KBM-7 (cell line): Measurements from ENCODE around the gene CDC40.
"Not testable (repeated sequence)": the region's sequence is repeated elsewhere in the genome, so short reads cannot be mapped to it uniquely, and the experiment has no call there.

Source experiments
- DNase-seq: peaks from one replicate; pipeline ENCODE4 v3.0.0-alpha.2; 2015
- in situ Hi-C: fragments of 300-500 bp; cut with MboI; formaldehyde crosslinking; loops from 2 replicates; pipeline ENCODE4 v1.14.3; 2020; ENCODE audit warnings: low sequenced_read_pairs, low pct_unique_long_range_greater_than_20kb, mixed read lengths

Gene CDC40

DNA sequence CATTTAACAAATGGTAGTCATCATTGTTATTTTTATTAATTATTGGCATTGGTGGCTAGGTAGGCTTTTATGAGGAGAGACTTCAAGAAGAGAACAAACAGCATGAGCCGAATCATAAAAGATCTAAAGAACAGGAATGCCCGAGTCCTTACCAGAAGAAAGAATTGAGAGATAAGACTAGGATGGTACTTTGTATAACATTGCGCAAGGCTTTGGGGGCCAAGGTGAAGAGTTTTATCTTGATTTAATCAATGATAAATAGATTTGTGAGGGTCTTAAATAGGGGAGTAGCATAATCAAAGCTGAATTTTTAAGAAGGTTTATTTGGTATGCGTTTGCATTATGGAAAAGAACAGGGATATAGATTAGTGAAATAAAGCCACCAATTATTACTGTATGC is 15.4 kb downstream of the CDC40 start:
- in situ Hi-C loops: no loop called here
- no peak for DNase-seq

DNA sequence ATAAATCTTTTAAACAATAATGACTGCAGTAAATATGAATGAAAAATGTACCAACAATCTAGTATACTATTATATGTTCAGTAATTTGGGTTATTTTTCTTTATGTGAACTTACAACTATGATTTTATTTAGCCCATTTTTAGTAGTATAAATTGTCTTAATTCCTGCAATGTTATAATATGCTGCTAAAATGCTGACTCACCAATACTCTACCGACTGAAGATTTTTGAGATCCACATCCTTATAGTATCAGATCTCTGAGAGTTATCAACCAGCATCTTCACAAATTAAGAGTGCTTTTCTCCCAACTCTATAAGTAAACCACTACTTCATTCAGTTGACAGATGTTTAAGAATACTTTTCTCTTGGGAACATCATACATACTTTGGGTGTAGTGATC is 16.6 kb downstream of the CDC40 start:
- in situ Hi-C loops: no loop called here

DNA sequence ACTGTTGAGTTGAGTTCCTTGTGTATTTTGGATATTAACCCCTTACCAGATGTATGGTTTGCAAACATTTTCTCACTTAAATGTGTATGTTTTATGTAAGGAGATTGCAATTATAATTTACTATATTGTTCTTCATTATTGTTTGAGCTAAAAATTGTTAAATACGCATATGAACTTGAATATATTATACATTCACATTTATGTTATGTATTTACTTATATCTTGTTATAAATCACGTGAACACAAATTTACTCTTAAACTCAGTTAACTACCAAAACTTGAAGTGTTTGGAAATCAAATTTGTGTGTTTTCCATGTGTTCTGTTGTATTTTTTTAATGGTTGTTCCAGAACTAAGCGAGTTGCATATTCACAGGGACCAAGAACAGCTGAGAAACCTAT is 18.3 kb downstream of the CDC40 start:
- in situ Hi-C loops: no loop called here
- DNase-seq: no peak

More for the DNA sequence above, 16.6 kb downstream of the CDC40 start:
- DNase-seq: no peak

DNA sequence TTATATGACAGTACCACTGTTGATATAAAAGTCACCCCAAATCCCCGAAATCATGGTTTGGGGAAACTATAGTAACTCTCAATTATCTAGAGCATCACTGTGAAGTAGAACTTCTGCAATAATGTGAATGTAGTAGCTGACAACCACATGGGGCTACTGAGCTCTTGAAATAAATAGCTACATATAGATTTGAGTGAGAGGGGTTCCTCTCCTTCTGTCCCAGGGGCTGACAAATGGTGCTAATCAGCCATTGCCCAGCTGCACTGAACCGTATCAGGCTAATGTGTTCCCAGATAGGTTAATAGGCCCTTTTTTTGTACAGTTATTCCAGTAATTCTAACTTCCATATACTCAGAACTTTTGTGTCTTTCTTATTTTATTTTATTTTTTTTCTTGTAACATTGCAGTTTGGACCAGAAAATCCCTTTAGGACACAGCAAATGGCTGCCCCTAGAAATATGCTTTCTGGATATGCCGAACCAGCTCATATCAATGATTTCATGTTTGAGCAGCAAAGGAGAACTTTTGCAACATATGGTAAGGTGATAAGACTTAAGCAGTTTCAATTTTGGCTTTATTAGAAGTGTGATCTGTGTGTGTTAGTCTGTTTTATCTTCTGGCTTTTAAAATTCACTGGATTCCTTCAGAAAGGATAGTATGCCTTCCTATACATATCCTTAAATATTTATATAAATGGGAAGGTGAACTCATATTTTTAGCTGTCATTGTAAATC is 21.1 kb downstream of the CDC40 start:
- in situ Hi-C loops: no loop called here
- no peak for DNase-seq

DNA sequence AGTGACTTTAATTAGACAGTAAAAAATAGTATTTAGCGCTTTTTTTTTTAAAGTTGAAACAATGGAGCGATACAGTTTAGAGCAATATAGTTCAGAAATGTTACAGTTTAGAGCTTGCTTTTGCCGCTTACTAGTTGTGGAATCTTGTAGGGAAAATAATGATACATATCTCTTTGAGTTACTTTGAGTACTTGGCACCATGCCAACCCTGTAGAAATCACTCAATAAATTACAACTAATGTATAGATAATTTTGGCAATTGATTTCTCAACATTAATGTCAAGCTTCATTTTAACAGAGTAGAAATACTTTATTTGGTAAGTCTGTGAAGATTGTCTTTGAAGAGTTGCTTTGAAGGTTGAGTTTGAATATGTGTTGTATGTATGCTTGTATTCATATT is 27.4 kb downstream of the CDC40 start:
- no peak for DNase-seq
- in situ Hi-C loops: no loop called here

DNA sequence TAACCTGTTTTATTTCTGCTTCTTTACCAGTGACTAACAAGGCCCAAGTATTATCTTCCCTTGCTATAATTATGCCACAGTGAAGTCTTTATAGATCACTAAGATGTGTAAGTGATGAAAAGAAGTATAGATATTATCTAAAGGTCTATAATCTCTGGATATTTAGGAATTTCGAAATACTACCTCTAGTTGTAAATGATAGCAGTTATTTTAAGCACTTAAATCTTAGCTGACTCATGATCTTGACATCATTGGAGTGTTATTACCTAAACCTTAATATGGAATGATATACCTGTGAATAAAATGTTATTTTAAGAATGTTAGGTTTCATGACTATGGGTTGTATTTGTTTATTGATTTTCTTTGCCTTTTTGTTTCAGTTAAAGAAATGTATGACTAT is 31.5 kb downstream of the CDC40 start:
- DNase-seq: no peak
- in situ Hi-C loops: no loop called here

DNA sequence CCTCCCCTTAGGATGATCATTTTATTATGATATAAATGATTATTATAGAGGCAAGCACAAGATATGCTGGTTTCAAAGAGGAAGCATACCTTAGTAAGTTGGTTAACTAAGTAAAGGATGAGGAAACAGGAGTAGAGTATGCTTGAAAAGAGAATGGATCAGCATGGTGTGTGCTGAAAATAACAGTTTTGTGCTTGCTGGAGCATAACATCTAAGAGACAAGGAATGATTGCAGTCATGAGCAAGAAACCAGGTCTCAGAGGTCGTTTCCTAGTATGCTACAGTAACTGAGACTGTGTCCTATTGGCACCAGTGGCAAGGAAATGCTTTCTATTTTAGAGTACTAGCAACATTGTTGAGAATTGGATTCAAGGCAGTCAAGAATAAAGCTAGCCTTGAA is 34.1 kb downstream of the CDC40 start:
- DNase-seq: no peak
- in situ Hi-C loops: no loop called here

DNA sequence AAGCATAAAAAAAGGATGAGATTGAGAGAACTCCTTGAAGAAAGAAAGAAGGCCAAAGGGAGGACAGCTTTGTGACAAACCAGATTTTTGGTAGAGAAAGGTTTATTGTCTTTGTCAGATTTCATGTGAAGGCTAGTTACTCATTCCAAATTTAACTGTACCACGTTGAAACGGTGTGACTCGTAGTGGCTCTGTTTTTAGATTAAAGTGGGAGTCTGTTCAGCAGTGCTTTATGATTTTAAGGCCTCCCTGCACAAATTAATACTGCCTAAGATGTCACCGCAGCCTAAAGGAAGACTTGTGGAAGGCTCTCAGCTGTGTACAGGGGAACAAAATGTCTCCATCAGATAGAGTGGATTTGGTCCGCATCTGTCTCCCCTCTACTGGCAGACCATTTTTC is 35.9 kb downstream of the CDC40 start:
- no peak for DNase-seq
- in situ Hi-C loops: no loop called here

DNA sequence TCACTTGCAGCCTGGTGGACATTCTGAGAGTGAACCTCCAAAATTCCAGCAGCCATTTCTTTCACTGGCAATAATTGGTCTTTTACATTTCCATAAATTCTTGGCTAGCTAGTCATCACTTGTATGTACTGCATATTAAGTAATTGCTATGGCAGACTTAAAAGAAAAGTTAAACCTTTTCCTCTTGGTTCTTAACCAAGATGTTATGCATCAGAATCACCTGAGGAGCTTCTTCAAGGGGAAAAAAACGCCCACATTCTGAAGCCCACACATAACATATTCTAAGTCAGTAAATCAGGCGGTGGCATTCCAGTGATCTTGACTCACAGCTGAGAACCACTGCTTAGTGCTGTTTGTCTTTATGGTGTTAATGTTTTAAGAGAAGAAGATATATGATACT is 37.0 kb downstream of the CDC40 start:
- DNase-seq: no peak

DNA sequence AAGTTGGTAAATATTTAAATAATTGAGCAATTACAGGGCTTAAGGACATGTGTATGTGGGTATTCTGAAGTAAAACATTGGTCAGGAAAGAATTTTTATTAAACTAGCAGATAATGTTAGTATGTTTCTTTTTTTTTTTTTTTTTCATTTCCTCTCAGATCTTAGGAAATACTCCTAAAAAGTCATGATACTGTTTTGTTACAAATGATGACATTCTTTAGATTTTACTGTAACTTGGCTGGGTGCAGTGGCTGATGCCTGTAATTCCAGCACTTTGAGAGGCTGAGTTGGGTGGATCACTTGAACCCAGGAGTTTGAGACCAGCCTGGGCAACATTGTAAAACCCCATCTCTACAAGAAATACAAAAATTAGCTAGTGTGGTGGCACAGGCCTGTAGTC is 41.5 kb downstream of the CDC40 start:
- in situ Hi-C loops: no loop called here
- DNase-seq: no peak

More for the DNA sequence above, 37.0 kb downstream of the CDC40 start:
- in situ Hi-C loops: no loop called here

DNA sequence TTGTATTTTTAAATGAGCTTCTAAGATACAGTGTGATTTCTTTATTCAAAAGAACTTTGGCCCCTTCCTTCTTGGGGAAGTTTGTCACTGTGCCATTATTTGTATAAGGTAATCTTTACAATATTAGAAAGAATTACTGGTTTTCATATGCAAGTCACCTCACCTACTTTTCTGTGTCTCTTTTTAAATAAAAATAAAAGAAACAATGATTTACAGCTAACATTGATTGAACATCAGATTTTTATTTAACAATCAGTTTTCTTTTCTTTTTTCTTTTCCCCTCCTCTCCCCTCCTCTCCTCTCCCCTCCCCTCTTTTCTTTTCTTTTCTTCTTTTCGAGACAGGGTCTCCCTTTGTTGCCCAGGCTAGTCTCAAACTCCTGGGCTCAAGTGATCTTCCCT is 46.0 kb downstream of the CDC40 start:
- in situ Hi-C loops: no loop called here
- no peak for DNase-seq

DNA sequence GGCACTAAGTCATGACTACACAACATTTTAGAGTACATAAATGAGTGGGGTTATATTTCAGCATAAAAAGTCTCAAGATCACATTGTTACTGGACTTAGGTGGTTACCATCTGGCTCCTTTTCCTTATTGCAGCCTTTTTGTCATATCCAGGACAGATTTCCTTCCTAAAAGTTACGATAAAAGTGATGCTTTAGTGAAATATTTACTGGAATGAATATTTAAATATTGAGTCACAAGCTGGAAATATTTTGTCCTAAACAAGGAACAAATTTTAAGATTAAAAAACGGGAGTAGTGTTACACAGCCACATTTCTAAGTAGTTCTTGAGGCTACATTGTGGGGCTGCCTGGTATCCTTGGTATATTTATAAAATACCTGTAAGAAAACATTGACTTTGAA is 52.2 kb downstream of the CDC40 start:
- in situ Hi-C loops: no loop called here
- DNase-seq: no peak

DNA sequence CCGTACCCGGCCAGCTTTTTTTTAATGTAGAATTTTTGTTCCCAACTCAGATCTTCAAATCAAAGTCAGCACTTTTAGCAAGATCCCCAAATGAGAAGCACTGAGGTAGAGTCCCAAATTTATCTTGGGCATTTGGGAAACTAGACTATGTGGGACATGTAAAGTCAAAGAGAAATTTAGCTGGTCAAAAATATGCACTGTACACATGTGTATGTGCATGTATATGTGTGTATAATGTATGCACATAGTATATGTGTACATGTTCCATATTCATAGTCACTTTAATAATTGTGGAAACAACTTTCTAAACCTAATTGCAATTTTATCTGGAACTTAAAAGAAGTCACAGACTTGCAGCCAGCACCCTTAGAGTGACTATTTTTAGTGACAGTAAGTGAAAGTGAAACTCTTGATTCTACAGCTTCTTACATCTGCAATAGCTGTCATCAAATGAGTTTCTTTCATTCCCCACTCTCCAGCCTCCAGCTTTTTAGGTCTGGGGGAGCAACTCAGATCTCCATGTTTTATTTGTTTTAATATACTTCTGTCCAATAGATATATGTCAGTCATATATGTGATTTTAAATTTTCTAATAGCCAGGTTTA is 53.6 kb downstream of the CDC40 start:
- in situ Hi-C loops: no loop called here
- DNase-seq: peak; percentile 27

DNA sequence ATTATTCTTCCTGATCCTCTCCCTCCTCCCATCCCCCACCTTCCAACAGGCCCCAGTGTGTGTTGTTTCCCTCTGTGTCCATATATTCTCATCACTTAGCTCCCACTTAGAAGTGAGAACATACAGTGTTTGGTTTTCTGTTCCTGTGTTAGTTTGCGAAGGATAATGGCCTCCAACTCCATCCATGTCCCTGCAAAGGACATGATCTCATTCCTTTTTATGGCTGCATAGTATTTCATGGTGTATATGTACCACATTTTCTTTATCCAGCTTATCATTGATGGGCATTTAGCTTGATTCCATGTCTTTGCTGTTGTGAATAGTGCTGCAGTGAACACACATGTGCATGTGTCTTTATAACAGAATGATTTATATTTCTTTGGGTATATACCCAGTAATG is 55.8 kb downstream of the CDC40 start:
- in situ Hi-C loops, DNase-seq: not testable (repeated sequence)

DNA sequence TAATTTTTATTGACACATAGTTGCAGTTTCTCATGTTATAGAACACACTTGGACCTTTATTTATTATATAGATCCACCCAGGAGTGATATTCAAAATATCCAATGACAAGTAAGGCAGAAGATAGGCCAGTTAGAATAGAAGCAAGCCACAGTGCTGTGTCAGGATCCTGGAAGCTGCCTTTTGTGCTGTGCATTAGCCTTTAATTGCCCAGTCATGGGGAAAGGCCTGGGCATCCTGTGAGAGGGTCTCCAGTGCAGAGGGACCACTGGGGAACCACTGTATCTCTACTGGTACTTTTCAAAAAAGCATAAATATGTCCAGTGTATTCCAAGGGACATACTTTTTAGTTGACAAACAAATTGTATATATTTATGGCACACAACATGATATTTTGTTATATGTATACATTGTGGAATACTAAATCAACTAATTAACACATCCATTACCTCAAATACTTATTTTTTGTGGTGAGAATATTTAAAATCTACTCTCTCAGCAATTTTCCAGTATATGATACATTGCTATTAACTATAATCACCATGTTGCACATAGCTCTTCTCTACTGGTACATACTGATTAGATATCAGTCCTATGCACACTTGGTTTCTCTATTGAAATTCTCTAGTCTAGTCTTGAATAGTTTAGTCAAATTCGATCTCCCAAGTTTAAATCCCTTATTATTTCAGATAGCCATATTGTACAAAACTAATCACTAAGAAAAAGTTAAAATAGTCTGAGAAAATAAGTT is 59.5 kb downstream of the CDC40 start:
- DNase-seq: no peak
- in situ Hi-C loops: no loop called here

DNA sequence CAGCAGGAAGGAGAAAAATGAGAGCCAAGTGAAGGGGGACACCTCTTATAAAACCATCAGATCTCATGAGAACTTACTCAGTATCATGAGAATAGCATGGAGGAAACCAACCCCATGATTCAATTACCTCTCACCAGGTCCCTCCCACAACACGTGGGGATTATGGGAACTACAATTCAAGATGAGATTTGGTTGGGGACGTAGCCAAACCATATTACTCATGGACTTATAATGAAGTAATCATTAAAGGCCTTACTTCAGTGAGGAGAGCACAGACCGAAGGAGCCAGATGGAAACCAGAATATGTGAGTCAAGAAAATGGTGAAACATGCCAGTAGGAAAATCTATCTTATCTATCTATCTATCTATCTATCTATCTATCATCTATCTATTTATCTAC is 64.4 kb downstream of the CDC40 start:
- DNase-seq, in situ Hi-C loops: not testable (repeated sequence)

DNA sequence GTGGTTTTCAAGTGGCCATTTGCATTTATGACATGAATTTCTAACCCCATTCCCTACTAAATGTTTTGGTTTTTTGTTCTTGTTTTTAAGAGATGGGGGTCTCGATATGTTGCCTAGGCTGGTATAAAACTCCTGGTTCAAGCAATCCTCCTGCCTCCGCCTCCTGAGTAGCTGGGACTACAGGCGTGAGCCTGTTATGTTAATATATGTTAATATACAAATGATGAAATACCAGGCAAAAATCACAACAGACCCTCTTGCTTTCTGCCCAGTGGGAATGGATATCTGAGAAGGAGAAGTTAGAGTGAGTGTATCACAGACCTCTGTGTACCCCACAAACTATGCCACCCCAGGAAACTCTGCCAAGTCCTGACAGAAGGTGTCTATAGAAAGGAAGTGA is 66.2 kb downstream of the CDC40 start:
- in situ Hi-C loops: no loop called here
- no peak for DNase-seq

DNA sequence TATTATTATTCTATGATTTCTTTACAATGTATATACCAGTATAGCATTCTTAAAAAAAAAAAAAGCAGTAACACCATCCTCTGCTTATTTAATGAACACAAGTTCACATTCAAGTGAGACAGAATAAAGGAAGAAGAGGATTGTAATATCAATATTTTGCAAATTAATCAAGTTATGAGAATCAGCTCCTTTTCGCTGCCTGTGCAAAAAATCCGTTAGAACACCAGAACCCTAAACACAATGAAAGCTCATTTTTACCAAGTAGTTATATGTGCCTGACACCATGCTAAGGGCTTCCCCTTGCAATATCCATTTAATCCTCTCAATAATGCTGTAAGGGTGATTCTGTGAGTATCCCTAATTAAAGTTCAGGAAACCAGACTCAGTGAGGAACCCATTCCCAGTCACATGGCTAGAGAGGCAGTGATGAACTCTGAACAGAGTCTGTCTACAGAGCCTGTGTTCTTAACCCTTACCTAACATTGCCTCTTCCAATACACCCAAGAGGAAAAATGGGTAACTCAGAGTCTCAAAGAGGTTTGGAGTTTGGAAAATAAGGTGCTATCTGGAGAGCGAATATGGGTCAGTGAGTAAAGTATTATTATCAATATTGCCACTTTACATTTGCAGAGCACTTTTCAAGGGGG is 66.8 kb downstream of the CDC40 start:
- in situ Hi-C loops: no loop called here
- DNase-seq: no peak

DNA sequence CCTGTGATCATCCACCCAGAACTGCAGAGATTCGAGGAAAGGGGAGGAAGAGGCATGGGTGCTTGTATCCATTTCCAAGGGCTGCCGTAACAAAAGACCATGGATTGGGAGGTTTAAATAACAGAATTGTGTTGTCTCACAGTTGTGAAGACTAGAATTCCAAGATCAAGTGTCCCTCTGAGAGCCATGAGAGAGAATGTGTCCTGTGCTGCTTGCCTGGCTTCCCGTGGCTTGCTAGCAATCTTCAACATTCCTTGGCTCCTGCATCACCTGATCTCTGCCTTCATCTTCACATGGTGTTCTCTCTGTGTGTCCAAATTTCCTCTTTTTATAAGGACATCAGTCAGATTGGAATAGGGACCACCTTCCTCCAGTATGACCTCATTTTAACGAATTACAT is 69.8 kb downstream of the CDC40 start:
- in situ Hi-C loops: no loop called here

DNA sequence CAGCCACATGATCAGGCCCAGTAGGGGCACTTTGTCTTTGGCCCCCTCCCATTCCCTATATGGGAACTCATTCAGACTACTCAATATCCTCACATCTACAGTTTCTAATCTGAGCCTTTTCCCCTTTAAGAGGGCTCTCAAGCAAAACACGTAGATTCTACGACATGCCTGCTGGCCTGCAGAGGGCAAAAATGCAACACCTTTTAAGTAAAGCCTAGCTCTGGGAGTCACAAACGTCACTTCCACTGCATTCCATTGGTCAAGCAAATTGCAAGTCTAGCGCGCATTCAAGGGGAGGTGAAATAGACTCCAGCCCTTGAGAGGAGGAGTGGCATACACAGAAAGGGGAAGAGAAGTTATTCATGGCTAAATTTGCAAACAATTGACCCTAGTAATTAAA is 70.6 kb downstream of the CDC40 start:
- no peak for DNase-seq

More for the DNA sequence above, 69.8 kb downstream of the CDC40 start:
- no peak for DNase-seq

More for the DNA sequence above, 70.6 kb downstream of the CDC40 start:
- in situ Hi-C loops: no loop called here
